H1 (cell line): Measurements from ENCODE around the gene CKS1B. TPM values are rescaled to one million over a fixed set of nuclear protein-coding genes. Genes with fewer than 3 reads are reported as not detected.

ENCODE experiments used
- BACH1 ChIP-seq: IDR thresholded peaks from 2 replicates; pipeline ENCODE4 v1.6.1; 2012; ENCODE audit warnings: low read length, improper control_type of control experiment
- CEBPB ChIP-seq: IDR thresholded peaks from 2 replicates; pipeline ENCODE4 v1.6.1; 2012; ENCODE audit warnings: low read depth, low read length
- JUN ChIP-seq: IDR thresholded peaks from 2 replicates; pipeline ENCODE4 v1.6.1; 2011; ENCODE audit warnings: low read depth, mild to moderate bottlenecking, improper control_type of control experiment, low read length
- MAFK ChIP-seq: IDR thresholded peaks from 2 replicates; pipeline ENCODE4 v1.6.1; 2012; ENCODE audit warnings: low read depth, mild to moderate bottlenecking, improper control_type of control experiment, low read length
- polyA plus RNA-seq, 7 experiments: library from polyadenylated mRNA; depleted of rRNA in 3 of 7; stranded (reverse) in 5 of 7; unstranded in 2 of 7; fragments of >200 nt in 5 of 7; fragments of 200-250 nt in 2 of 7; gene quantifications; 1 replicate in 5 of 7; 2 replicates in 1 of 7; 4 replicates in 1 of 7; pipeline versions ENCODE4 v1.2.1 to v1.2.3, GENCODE V29; 2011 to 2013; ENCODE audit warnings: missing spikeins in 2 of 7, mixed read lengths in 2 of 7
- total RNA-seq: library from RNA; stranded (reverse); fragmentation: NEBNext Ultra II Directional; extraction: Animal tissue kit (Norgen Biotek cat#: 25700); gene quantifications from 2 replicates; pipeline ENCODE4 v1.2.1, GENCODE V29; 2021

The CKS1B gene
- total and polyA plus RNA-seq, 2 of the 8 experiments (the other 6 are each of a cell fraction or from before 2014, with no cell fraction given): 294 to 1,025 TPM

GRCh38 chr1:154948079-154948478 is 26.4 kb upstream of the CKS1B start (continued):
- TF ChIP-seq JUN (no peak), MAFK (no peak), CEBPB (no peak), BACH1 (no peak)
